ENCODE results near the gene GIT2.

Gene GIT2

GRCh38 chr12:109888179-109889020 lies 107.8 kb downstream of the GIT2 start:
- no peak for DNase-seq

- no peak for DNase-seq
Measured at GRCh38 chr12:109885616-109886015, 110.6 kb downstream of the GIT2 start.

GRCh38 chr12:109883461-109883860 lies 112.7 kb downstream of the GIT2 start:
- DNase-seq = no peak

GRCh38 chr12:109881752-109882151 lies 114.4 kb downstream of the GIT2 start:
- DNase-seq = no peak

GRCh38 chr12:109880938-109881337 lies 115.2 kb downstream of the GIT2 start:
- DNase-seq = no peak

GRCh38 chr12:109880043-109880931 lies 115.9 kb downstream of the GIT2 start, which contains the start of gene GLTP:
TSS of gene GLTP (minus strand) at chr12:109880541. CDS start at chr12:109880374, 167 bp downstream.
- DNase-seq = peak; percentile 75
